Chondrocyte (in vitro differentiated cells): Measurements from ENCODE around the gene CDK10. TPM values are rescaled to one million over a fixed set of nuclear protein-coding genes. Genes with fewer than 3 reads are reported as not detected.
"Not testable (repeated sequence)": the region's sequence is repeated elsewhere in the genome, so short reads cannot be mapped to it uniquely, and the experiment has no call there.

ENCODE experiments used
- DNase-seq: peaks from one replicate; pipeline ENCODE4 v3.0.0; 2021; ENCODE audit warnings: mixed read lengths, low spot score
- H3K27ac Mint-ChIP-seq: one replicate; pipeline ENCODE4 v1.8.0; 2021; ENCODE audit warnings: mild to moderate bottlenecking, moderate library complexity, mixed read lengths; ENCODE audit not compliant: unreplicated experiment
- H3K27me3 Mint-ChIP-seq: 2 replicates; pipeline ENCODE4 v1.8.0; 2021; ENCODE audit warnings: low read depth, mixed read lengths
- H3K36me3 Mint-ChIP-seq: 2 replicates; pipeline ENCODE4 v1.8.0; 2021; ENCODE audit warnings: low read depth, mixed read lengths
- H3K4me1 Mint-ChIP-seq: 2 replicates; pipeline ENCODE4 v1.8.0; 2021; ENCODE audit warnings: low read depth, mild to moderate bottlenecking, mixed read lengths
- H3K4me3 Mint-ChIP-seq: one replicate; pipeline ENCODE4 v1.8.0; 2021; ENCODE audit warnings: mild to moderate bottlenecking, moderate library complexity, mixed read lengths; ENCODE audit not compliant: unreplicated experiment
- H3K9me3 Mint-ChIP-seq: 2 replicates; pipeline ENCODE4 v1.8.0; 2021; ENCODE audit warnings: low read depth, mixed read lengths
- total RNA-seq: library from RNA; stranded (reverse); gene quantifications from 3 replicates; pipeline ENCODE4 v1.2.1, GENCODE V29; 2021
- TF ChIP-seq, protein P1 (sequence below): fragments of 200-600 bp; sonication (generic); IDR thresholded peaks from 2 replicates; pipeline ENCODE4 v1.5.0; 2021; ENCODE audit warnings: antibody characterized with exemption, mild to moderate bottlenecking, moderate library complexity

The CDK10 gene
- total RNA-seq, 1 donor from 2014 or later: 43.7 TPM

- TF ChIP-seq, protein P1, sequence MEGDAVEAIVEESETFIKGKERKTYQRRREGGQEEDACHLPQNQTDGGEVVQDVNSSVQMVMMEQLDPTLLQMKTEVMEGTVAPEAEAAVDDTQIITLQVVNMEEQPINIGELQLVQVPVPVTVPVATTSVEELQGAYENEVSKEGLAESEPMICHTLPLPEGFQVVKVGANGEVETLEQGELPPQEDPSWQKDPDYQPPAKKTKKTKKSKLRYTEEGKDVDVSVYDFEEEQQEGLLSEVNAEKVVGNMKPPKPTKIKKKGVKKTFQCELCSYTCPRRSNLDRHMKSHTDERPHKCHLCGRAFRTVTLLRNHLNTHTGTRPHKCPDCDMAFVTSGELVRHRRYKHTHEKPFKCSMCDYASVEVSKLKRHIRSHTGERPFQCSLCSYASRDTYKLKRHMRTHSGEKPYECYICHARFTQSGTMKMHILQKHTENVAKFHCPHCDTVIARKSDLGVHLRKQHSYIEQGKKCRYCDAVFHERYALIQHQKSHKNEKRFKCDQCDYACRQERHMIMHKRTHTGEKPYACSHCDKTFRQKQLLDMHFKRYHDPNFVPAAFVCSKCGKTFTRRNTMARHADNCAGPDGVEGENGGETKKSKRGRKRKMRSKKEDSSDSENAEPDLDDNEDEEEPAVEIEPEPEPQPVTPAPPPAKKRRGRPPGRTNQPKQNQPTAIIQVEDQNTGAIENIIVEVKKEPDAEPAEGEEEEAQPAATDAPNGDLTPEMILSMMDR: no peak
- H3K36me3 Mint-ChIP-seq: peaks cover 5% of the 10 kb centered on the region
- no peaks in the 10 kb centered on the region for H3K27me3 Mint-ChIP-seq
- peak; percentile 91 for DNase-seq
- H3K9me3 Mint-ChIP-seq: no peaks in the 10 kb centered on the region
- no peak overlapping the region for H3K4me3 Mint-ChIP-seq
- H3K4me1 Mint-ChIP-seq: peaks cover 5% of the 10 kb centered on the region
- no peak overlapping the region for H3K27ac Mint-ChIP-seq
Observed at GRCh38 chr16:89695086-89695874, 8.8 kb downstream of the CDK10 start.

DNA sequence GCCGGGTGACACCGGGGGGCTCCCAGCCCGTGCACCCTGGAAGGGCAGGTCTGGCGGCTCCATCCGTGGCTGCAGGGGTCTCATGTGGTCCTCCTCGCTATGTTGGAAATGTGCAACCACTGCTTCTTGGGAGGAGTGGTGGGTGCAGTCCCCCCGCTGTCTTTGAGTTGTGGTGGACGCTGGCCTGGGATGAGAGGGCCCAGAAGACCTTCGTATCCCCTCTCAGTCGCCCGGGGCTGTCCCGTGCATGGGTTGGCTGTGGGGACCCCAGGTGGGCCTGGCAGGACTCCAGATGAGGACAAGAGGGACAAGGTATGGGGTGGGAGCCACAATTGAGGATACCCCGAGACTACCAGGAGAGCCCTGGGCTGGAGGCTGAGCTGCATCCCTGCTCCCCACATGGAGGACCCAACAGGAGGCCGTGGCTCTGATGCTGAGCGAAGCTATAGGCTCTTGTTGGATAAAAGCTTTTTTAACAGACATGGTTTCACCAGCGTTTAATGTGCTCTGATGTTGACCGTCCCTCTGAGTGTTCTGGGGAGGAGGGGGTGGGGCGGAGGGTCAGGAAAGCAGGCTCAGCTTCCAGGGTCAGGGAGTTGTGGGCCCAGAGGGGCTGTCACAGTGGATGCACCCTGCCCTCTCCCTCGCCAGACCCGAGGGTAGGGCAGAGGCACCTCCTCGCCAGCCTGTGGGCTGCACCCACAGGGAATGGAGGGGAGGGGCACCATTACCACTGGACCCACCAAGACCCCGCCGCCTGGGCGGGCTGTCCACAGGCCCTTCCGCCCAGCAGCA lies 9.6 kb downstream of the CDK10 start:
- Mint-ChIP-seq H3K36me3 (peaks cover 4% of the 10 kb centered on the region), H3K9me3 (no peaks in the 10 kb centered on the region), H3K4me1 (peaks cover 5% of the 10 kb centered on the region), H3K27ac (no peak overlapping the region), H3K4me3 (no peak overlapping the region), H3K27me3 (no peaks in the 10 kb centered on the region)
- DNase-seq: peak; percentile 85
- TF ChIP-seq, protein P1: no peak

GRCh38 chr16:89696670-89697128 lies 10.2 kb downstream of the CDK10 start:
- TF ChIP-seq, protein P1: no peak

GRCh38 chr16:89697161-89697615 lies 10.7 kb downstream of the CDK10 start:
- TF ChIP-seq, protein P1: no peak
- Mint-ChIP-seq H3K9me3 (no peaks in the 10 kb centered on the region), H3K4me1 (peaks cover 5% of the 10 kb centered on the region), H3K27me3 (no peaks in the 10 kb centered on the region), H3K4me3 (no peak overlapping the region), H3K36me3 (peaks cover 4% of the 10 kb centered on the region), H3K27ac (no peak overlapping the region)
- DNase-seq: no peak

More at GRCh38 chr16:89696670-89697128, 10.2 kb downstream of the CDK10 start:
- Mint-ChIP-seq H3K36me3 (peaks cover 4% of the 10 kb centered on the region), H3K9me3 (no peaks in the 10 kb centered on the region), H3K4me1 (peaks cover 5% of the 10 kb centered on the region), H3K27ac (no peak overlapping the region), H3K4me3 (no peak overlapping the region), H3K27me3 (no peaks in the 10 kb centered on the region)
- peak; percentile 87 for DNase-seq

DNA sequence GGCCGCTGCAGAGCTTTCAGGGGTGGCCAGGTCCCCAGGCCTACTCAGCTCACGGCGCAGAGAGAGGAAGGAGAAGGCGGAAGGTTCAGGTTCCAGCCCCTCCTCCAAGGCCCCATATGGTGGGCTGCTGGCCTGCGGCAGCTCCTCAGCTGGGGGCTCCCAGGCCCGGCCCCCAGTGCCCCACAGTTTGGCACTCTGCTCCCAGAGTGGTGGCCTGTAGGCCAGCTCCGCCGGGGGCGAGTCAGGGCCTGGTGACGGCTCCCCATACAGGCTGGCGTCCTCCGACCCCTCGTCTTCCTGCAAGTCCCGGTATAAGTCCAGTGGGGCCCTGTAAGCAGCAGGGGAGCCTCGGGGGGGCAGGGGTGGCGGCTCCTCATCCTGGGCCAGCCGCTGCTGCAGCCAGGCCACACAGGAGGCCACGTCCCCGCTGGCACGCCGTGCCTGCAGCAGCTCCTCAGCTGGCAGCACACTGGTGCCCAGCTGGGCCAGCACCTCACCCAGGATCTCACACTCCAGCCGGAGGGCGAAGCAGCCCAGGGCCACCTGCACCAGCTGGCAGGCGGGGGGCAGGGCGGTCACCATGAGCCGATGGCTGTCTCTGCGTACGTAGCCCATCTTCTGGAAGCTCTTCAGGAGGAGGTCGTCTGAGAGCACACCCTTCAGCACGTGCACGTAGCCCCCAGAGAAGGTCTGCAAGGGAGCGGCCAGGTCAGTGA lies 11.3 kb downstream of the CDK10 start:
- TF ChIP-seq, protein P1: no peak
- no peak overlapping the region for H3K27ac Mint-ChIP-seq
- no peaks in the 10 kb centered on the region for H3K27me3 Mint-ChIP-seq
- no peak for DNase-seq
- H3K36me3 Mint-ChIP-seq: peaks cover 4% of the 10 kb centered on the region
- no peak overlapping the region for H3K4me3 Mint-ChIP-seq
- H3K9me3 Mint-ChIP-seq: no peaks in the 10 kb centered on the region
- peaks cover 5% of the 10 kb centered on the region for H3K4me1 Mint-ChIP-seq

GRCh38 chr16:89698717-89699116 lies 12.2 kb downstream of the CDK10 start:
- H3K36me3 Mint-ChIP-seq, H3K4me1 Mint-ChIP-seq, DNase-seq, H3K4me3 Mint-ChIP-seq, H3K27ac Mint-ChIP-seq, H3K27me3 Mint-ChIP-seq, H3K9me3 Mint-ChIP-seq: not testable (repeated sequence)

GRCh38 chr16:89699629-89700099 lies 13.2 kb downstream of the CDK10 start:
- Mint-ChIP-seq H3K27ac (peak overlapping the region; percentile 87), H3K4me3 (peak overlapping the region; percentile 69)
- H3K36me3 Mint-ChIP-seq, DNase-seq, H3K4me1 Mint-ChIP-seq, H3K27me3 Mint-ChIP-seq, H3K9me3 Mint-ChIP-seq: not testable (repeated sequence)
